HCT116 (cell line): ENCODE measurements around the gene HSD17B10. TPM values are rescaled to one million over a fixed set of nuclear protein-coding genes. Genes with fewer than 3 reads are reported as not detected.

Source experiments
- ATAC-seq: fragments of 200-7000 bp; cut with Tn5 transposase; 2 replicates; pipeline ENCODE4 v1.9.1; 2020; ENCODE audit warnings: mild to moderate bottlenecking, moderate library complexity
- BruUV-seq: library from RNA; stranded (reverse); fragments of 400-500 nt; replicated peaks from 2 replicates; lab custom pipeline; 2021; lab: Mats Ljungman, UMichigan
- CTCF ChIA-PET: fragments of 300-600 bp; sonication (Branson Sonifier 250); formaldehyde crosslinking; loops from one replicate; lab custom pipeline; 2021; ENCODE audit warnings: antibody characterized with exemption; lab: Charles Lee
- POLR2A ChIA-PET: fragments of 300-600, 350-600 bp; sonication (Branson Sonifier 250); formaldehyde crosslinking; loops from one replicate; lab custom pipeline; 2021; ENCODE audit warnings: antibody characterized with exemption; lab: Charles Lee
- RAD21 ChIA-PET, 2 experiments: fragments of 300-600 bp; sonication (Branson Sonifier 250); formaldehyde crosslinking; loops; one replicate each; lab custom pipeline; 2023; ENCODE audit warnings: low total read pairs in 2 of 2; ENCODE audit not compliant: uncharacterized antibody in 2 of 2, unreplicated experiment in 2 of 2, low non-redundant PET in 1 of 2; lab: Charles Lee
- DNase-seq: peaks from one replicate; pipeline ENCODE4 v3.0.0-alpha.2; 2010; ENCODE audit warnings: low read depth, low spot score
- H2AFZ ChIP-seq: fragments of 200-600 bp; shearing (Covaris generic), sonication (generic); 2 replicates; pipeline ENCODE4 v1.6.1; 2017; ENCODE audit warnings: low read depth, mixed run types, mixed read lengths, antibody characterized with exemption, low read length; ENCODE audit not compliant: poor library complexity, severe bottlenecking
- H3K27ac ChIP-seq: 2 replicates; pipeline ENCODE4 v1.5.1; 2012; ENCODE audit warnings: low read depth, low read length
- H3K27me3 ChIP-seq: fragments of 200-600 bp; sonication (generic); 2 replicates; pipeline ENCODE4 v1.6.1; 2016; ENCODE audit warnings: mixed run types, low read length, mixed read lengths; ENCODE audit not compliant: insufficient read depth
- H3K36me3 ChIP-seq, 2 experiments: fragments of 200-500 bp in 1 of 2; fragments of 200-600 bp in 1 of 2; sonication (Bioruptor generic) in 1 of 2; sonication (generic) in 1 of 2; 2 replicates each; pipeline versions ENCODE4 v1.5.1 to v1.6.1; 2014 to 2016; ENCODE audit warnings: low read length in 2 of 2, inconsistent platforms in 1 of 2, mixed read lengths in 1 of 2, mixed run types in 1 of 2; ENCODE audit not compliant: insufficient read depth in 2 of 2, control insufficient read depth in 1 of 2
- H3K4me1 ChIP-seq, 2 experiments: fragments of 200-600 bp in 1 of 2; sonication (generic) in 1 of 2; 2 replicates each; pipeline versions ENCODE4 v1.5.1 to v1.6.1; 2012 to 2017; ENCODE audit warnings: low read length in 2 of 2, inconsistent platforms in 1 of 2, mild to moderate bottlenecking in 1 of 2, mixed read lengths in 1 of 2, mixed run types in 1 of 2, moderate library complexity in 1 of 2; ENCODE audit not compliant: insufficient read depth in 2 of 2, control insufficient read depth in 1 of 2
- H3K4me2 ChIP-seq: fragments of 200-600 bp; sonication (generic); 2 replicates; pipeline ENCODE4 v1.6.1; 2017; ENCODE audit warnings: mixed run types, low read length, mixed read lengths
- H3K4me3 ChIP-seq, 2 experiments: fragments of 200-600 bp in 1 of 2; sonication (generic) in 1 of 2; replicated peaks in 1 of 2; 2 replicates each; pipeline ENCODE4 v1.5.1; 2011 to 2016; ENCODE audit warnings: low read length in 2 of 2, control low read depth in 1 of 2, low read depth in 1 of 2, mild to moderate bottlenecking in 1 of 2, mixed read lengths in 1 of 2, mixed run types in 1 of 2
- H3K79me2 ChIP-seq: fragments of 200-600 bp; sonication (generic); 2 replicates; pipeline ENCODE4 v1.6.1; 2017; ENCODE audit warnings: mild to moderate bottlenecking, mixed run types, low read length, moderate library complexity, mixed read lengths; ENCODE audit not compliant: insufficient read depth
- H3K9ac ChIP-seq: fragments of 200-600 bp; sonication (generic); 2 replicates; pipeline ENCODE4 v1.6.1; 2016; ENCODE audit warnings: low read length, mixed read lengths
- H3K9me2 ChIP-seq: fragments of 200-600 bp; sonication (generic), shearing (Covaris generic); 2 replicates; pipeline ENCODE4 v1.6.1; 2017; ENCODE audit warnings: mixed run types, mild to moderate bottlenecking, moderate library complexity; ENCODE audit not compliant: insufficient read depth
- H3K9me3 ChIP-seq, 2 experiments: fragments of 200-500 bp in 1 of 2; fragments of 200-600 bp in 1 of 2; sonication (Bioruptor generic) in 1 of 2; sonication (generic) in 1 of 2; 2 replicates each; pipeline ENCODE4 v1.6.1; 2014 to 2017; ENCODE audit warnings: low read length in 2 of 2, mixed read lengths in 2 of 2, inconsistent platforms in 1 of 2, low read depth in 1 of 2, mild to moderate bottlenecking in 1 of 2, mixed run types in 1 of 2, moderate library complexity in 1 of 2; ENCODE audit not compliant: control insufficient read depth in 1 of 2, insufficient read depth in 1 of 2
- H4K20me1 ChIP-seq: fragments of 200-600 bp; sonication (generic), shearing (Covaris generic); 2 replicates; pipeline ENCODE4 v1.6.1; 2017; ENCODE audit warnings: mixed run types, mild to moderate bottlenecking, moderate library complexity; ENCODE audit not compliant: insufficient read depth
- CBX3 ChIP-seq: IDR thresholded peaks from 2 replicates; pipeline ENCODE4 v1.6.1; 2012; ENCODE audit warnings: low read depth
- CEBPB ChIP-seq: IDR thresholded peaks from 2 replicates; pipeline ENCODE4 v1.6.1; 2012; ENCODE audit warnings: low read depth
- EGR1 ChIP-seq: IDR thresholded peaks from 2 replicates; pipeline ENCODE4 v1.6.1; 2012; ENCODE audit warnings: low read depth
- ELF1 ChIP-seq: IDR thresholded peaks from 2 replicates; pipeline ENCODE4 v1.6.1; 2012; ENCODE audit warnings: low read depth, borderline replicate concordance
- EZH2phosphoT487 ChIP-seq: fragments of 200-600 bp; IDR thresholded peaks from 2 replicates; pipeline ENCODE4 v1.6.1; 2018; ENCODE audit warnings: antibody characterized with exemption, borderline replicate concordance
- FOSL1 ChIP-seq: IDR thresholded peaks from 2 replicates; pipeline ENCODE4 v1.6.1; 2012; ENCODE audit warnings: low read depth
- JUND ChIP-seq: IDR thresholded peaks from 2 replicates; pipeline ENCODE4 v1.6.1; 2012
- POLR2A ChIP-seq: IDR thresholded peaks from 2 replicates; pipeline ENCODE4 v1.7.0; 2011; ENCODE audit warnings: borderline replicate concordance; ENCODE audit not compliant: insufficient read depth, insufficient read length; ENCODE audit errors: extremely low read depth
- POLR2AphosphoS5 ChIP-seq: IDR thresholded peaks from 2 replicates; pipeline ENCODE4 v1.6.1; 2011; ENCODE audit warnings: mild to moderate bottlenecking, low read depth, low read length, moderate library complexity
- RAD21 ChIP-seq: IDR thresholded peaks from 2 replicates; pipeline ENCODE4 v1.6.1; 2012; ENCODE audit warnings: low read depth, mild to moderate bottlenecking
- REST ChIP-seq: IDR thresholded peaks from 2 replicates; pipeline ENCODE4 v1.6.1; 2012; ENCODE audit warnings: low read depth
- SRF ChIP-seq: IDR thresholded peaks from 2 replicates; pipeline ENCODE4 v1.6.1; 2012; ENCODE audit warnings: low read depth
- TCF7L2 ChIP-seq: IDR thresholded peaks from 2 replicates; pipeline ENCODE4 v1.7.0; 2011; ENCODE audit warnings: borderline replicate concordance, inconsistent platforms; ENCODE audit not compliant: insufficient read depth, insufficient read length; ENCODE audit errors: extremely low read depth
- YY1 ChIP-seq: IDR thresholded peaks from 2 replicates; pipeline ENCODE4 v1.6.1; 2011; ENCODE audit warnings: low read length, low read depth, moderate library complexity, mild to moderate bottlenecking; ENCODE audit not compliant: insufficient replicate concordance; ENCODE audit errors: extremely low read depth
- ZFX ChIP-seq: fragments of 450-650 bp; IDR thresholded peaks from 2 replicates; pipeline ENCODE4 v1.6.1; 2017
- ZNF274 ChIP-seq: fragments of 200-500 bp; sonication (Bioruptor generic); IDR thresholded peaks from 2 replicates; pipeline ENCODE4 v1.6.1; 2014; ENCODE audit warnings: mild to moderate bottlenecking, low read depth, low read length, inconsistent platforms
- intact Hi-C: fragments of 100-400 bp; cut with micrococcal nuclease; formaldehyde crosslinking; loops from 2 replicates; pipeline ENCODE4 v1.10.0; 2022
- total RNA-seq: library from RNA; stranded (reverse); gene quantifications from one replicate; pipeline ENCODE4 v1.2.1, GENCODE V29; 2021; ENCODE audit not compliant: unreplicated experiment
- TF ChIP-seq, protein P1 (sequence below): IDR thresholded peaks from 2 replicates; pipeline ENCODE4 v1.6.1; 2012
- TF ChIP-seq, protein P2 (sequence below): IDR thresholded peaks from 2 replicates; pipeline ENCODE4 v1.6.1; 2012

HSD17B10 gene
- total RNA-seq, 1 experiment from 2014 or later = 94.4 TPM

DNA sequence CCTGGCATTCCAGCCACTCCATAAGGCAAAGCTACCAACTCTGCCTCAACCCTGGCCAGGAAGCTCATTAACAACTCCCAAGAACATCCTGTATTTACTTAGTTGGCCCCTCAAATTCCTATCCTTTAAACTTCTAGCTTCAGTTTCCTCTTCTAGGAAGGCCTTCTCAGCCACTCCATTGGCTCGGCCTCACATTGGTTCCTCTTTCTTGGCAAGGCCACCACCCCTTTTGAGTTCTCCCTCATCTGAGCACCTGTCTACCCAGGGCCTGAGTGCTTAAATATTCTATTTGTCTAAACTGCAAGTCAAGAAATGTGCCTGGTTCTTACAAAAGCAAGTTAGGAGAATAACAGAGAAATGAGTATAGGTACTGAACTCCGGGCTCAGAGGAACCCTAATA, 21.7 kb downstream of the HSD17B10 start:
- H3K27me3 ChIP-seq = no peaks in the 10 kb centered on the region
- no peak overlapping the region for H3K9ac ChIP-seq
- intact Hi-C loops = no loop called here
- no peaks in the 10 kb centered on the region for H3K9me3 ChIP-seq
- ChIA-PET RAD21 (no interaction called here), CTCF (no interaction called here), POLR2A (interaction anchor here (0.8 kb wide), 1 partner anchor 9 kb away, joined by 3 read pairs; no protein-coding TSS in a partner anchor)
- DNase-seq = no peak
- H3K79me2 ChIP-seq = peaks cover 45% of the 10 kb centered on the region
- no peak overlapping the region for H3K4me2 ChIP-seq
- H2AFZ ChIP-seq = no peak overlapping the region
- no peaks in the 10 kb centered on the region for H4K20me1 ChIP-seq
- no peak for ATAC-seq
- no peak overlapping the region for H3K27ac ChIP-seq
- H3K36me3 ChIP-seq = peaks cover 15 to 17% of the 10 kb centered on the region in 2 experiments
- no peak overlapping the region for H3K4me3 ChIP-seq
- TF ChIP-seq FOSL1 (no peak), POLR2AphosphoS5 (no peak), YY1 (no peak), ZNF274 (no peak), EGR1 (no peak), ZFX (no peak), SRF (no peak), CEBPB (no peak), REST (no peak), ELF1 (no peak), POLR2A (no peak), JUND (no peak), EZH2phosphoT487 (no peak), TCF7L2 (no peak), RAD21 (no peak), CBX3 (no peak)
- TF ChIP-seq, protein P1, sequence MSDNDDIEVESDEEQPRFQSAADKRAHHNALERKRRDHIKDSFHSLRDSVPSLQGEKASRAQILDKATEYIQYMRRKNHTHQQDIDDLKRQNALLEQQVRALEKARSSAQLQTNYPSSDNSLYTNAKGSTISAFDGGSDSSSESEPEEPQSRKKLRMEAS = no peak
- TF ChIP-seq, protein P2, sequence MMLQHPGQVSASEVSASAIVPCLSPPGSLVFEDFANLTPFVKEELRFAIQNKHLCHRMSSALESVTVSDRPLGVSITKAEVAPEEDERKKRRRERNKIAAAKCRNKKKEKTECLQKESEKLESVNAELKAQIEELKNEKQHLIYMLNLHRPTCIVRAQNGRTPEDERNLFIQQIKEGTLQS = no peak
- H3K4me1 ChIP-seq = no peaks in the 10 kb centered on the region
- BruUV-seq = no TSS peak
- no peaks in the 10 kb centered on the region for H3K9me2 ChIP-seq
